ENCODE data around the gene KRT222.
A peak's percentile ranks its signal among the peaks of the same experiment; 100 is the strongest.

The KRT222 gene

GRCh38 chr17:40615841-40616476, 49.0 kb downstream of the KRT222 start:
- H4K20me1 ChIP-seq (ENCODE audit: insufficient read depth, low read length) = no peaks in the 10 kb centered on the region
- peak overlapping the region; percentile 69 for H2AFZ ChIP-seq (ENCODE audit: low read length)
- TF ChIP-seq CTCF (IDR thresholded peaks at IDR 0.05; ENCODE audit: low read length) = no peak
- no peak for TF ChIP-seq EZH2 (optimal IDR thresholded peaks at IDR 0.05; ENCODE audit: low read depth, low read length)
- no peak for TF ChIP-seq EZH2phosphoT487 (IDR thresholded peaks at IDR 0.05; ENCODE audit: low read length)
- H3K9me2 ChIP-seq (replicated peaks; ENCODE audit: insufficient read depth, low read length) = no peaks in the 10 kb centered on the region
- H3K27ac ChIP-seq (ENCODE audit: low read length) = peak overlapping the region; percentile 57; the same call in 1 of the 2 replicates
- peaks cover 26% of the 10 kb centered on the region for H3K4me1 ChIP-seq (ENCODE audit: low read length)
- H3K9ac ChIP-seq (ENCODE audit: low read length) = peak overlapping the region; percentile 18; the same call in 1 of the 2 replicates
- no peaks in the 10 kb centered on the region for H3K36me3 ChIP-seq (replicated peaks; ENCODE audit: insufficient read depth, low read length)
- peaks cover 12% of the 10 kb centered on the region for H3F3A ChIP-seq (ENCODE audit: insufficient read depth, low read length)
- no peak for DNase-seq
- no peaks in the 10 kb centered on the region for H3K79me2 ChIP-seq (ENCODE audit: low read length)
- no peaks in the 10 kb centered on the region for H3K27me3 ChIP-seq (replicated peaks; ENCODE audit: insufficient read depth, low read length)
- peak overlapping the region; percentile 58 for H3K4me2 ChIP-seq (ENCODE audit: low read depth, low read length)
- no peaks in the 10 kb centered on the region for H3K9me3 ChIP-seq (replicated peaks; ENCODE audit: insufficient read depth, low read length)
- no peak overlapping the region for H3K4me3 ChIP-seq (ENCODE audit: low read length)

GRCh38 chr17:40615068-40615840, 49.7 kb downstream of the KRT222 start:
- H3K4me2 ChIP-seq (ENCODE audit: low read depth, low read length) = peak overlapping the region; percentile 58
- H2AFZ ChIP-seq (ENCODE audit: low read length) = peak overlapping the region; percentile 69

GRCh38 chr17:40614431-40615067, 50.4 kb downstream of the KRT222 start:
- Histone ChIP-seq H3K79me2 (ENCODE audit: low read length) (no peaks in the 10 kb centered on the region), H3K4me1 (ENCODE audit: low read length) (peaks cover 18% of the 10 kb centered on the region), H3K9me2 (replicated peaks; ENCODE audit: insufficient read depth, low read length) (no peaks in the 10 kb centered on the region), H3K27me3 (replicated peaks; ENCODE audit: insufficient read depth, low read length) (no peaks in the 10 kb centered on the region), H3F3A (ENCODE audit: insufficient read depth, low read length) (peaks cover 4% of the 10 kb centered on the region), H3K36me3 (replicated peaks; ENCODE audit: insufficient read depth, low read length) (no peaks in the 10 kb centered on the region), H3K9me3 (replicated peaks; ENCODE audit: insufficient read depth, low read length) (no peaks in the 10 kb centered on the region), H3K9ac (ENCODE audit: low read length) (no peak overlapping the region; the same call in 1 of the 2 replicates), H3K4me3 (ENCODE audit: low read length) (0 out of 2 replicates have a peak overlapping the region, but pooled peaks have one; percentile 7), H2AFZ (ENCODE audit: low read length) (peak overlapping the region; percentile 45; the same call in 1 of the 2 replicates), H3K4me2 (ENCODE audit: low read depth, low read length) (peak overlapping the region; percentile 58; the same call in 1 of the 2 replicates), H4K20me1 (ENCODE audit: insufficient read depth, low read length) (no peaks in the 10 kb centered on the region), H3K27ac (ENCODE audit: low read length) (peak overlapping the region; percentile 57; the same call in 1 of the 2 replicates)
- DNase-seq = no peak
- no peak for TF ChIP-seq EZH2 (optimal IDR thresholded peaks at IDR 0.05; ENCODE audit: low read depth, low read length)
- TF ChIP-seq CTCF (IDR thresholded peaks at IDR 0.05; ENCODE audit: low read length) = no peak
- no peak for TF ChIP-seq EZH2phosphoT487 (IDR thresholded peaks at IDR 0.05; ENCODE audit: low read length)

More at GRCh38 chr17:40615068-40615840, 49.7 kb downstream of the KRT222 start:
- TF ChIP-seq CTCF (IDR thresholded peaks at IDR 0.05; ENCODE audit: low read length) (peak; percentile 69), EZH2 (optimal IDR thresholded peaks at IDR 0.05; ENCODE audit: low read depth, low read length) (no peak), EZH2phosphoT487 (IDR thresholded peaks at IDR 0.05; ENCODE audit: low read length) (no peak)
- peak overlapping the region; percentile 57; the same call in 1 of the 2 replicates for H3K27ac ChIP-seq (ENCODE audit: low read length)
- no peak overlapping the region; the same call in 1 of the 2 replicates for H3K9ac ChIP-seq (ENCODE audit: low read length)
- DNase-seq = peak; percentile 79
- H3K79me2 ChIP-seq (ENCODE audit: low read length) = no peaks in the 10 kb centered on the region
- no peaks in the 10 kb centered on the region for H3K9me3 ChIP-seq (replicated peaks; ENCODE audit: insufficient read depth, low read length)
- no peaks in the 10 kb centered on the region for H3K36me3 ChIP-seq (replicated peaks; ENCODE audit: insufficient read depth, low read length)
- no peaks in the 10 kb centered on the region for H4K20me1 ChIP-seq (ENCODE audit: insufficient read depth, low read length)
- H3F3A ChIP-seq (ENCODE audit: insufficient read depth, low read length) = peaks cover 10% of the 10 kb centered on the region
- peak overlapping the region; percentile 7; the same call in 1 of the 2 replicates for H3K4me3 ChIP-seq (ENCODE audit: low read length)
- H3K27me3 ChIP-seq (replicated peaks; ENCODE audit: insufficient read depth, low read length) = no peaks in the 10 kb centered on the region
- no peaks in the 10 kb centered on the region for H3K9me2 ChIP-seq (replicated peaks; ENCODE audit: insufficient read depth, low read length)
- peaks cover 19% of the 10 kb centered on the region for H3K4me1 ChIP-seq (ENCODE audit: low read length)

Data from MM.1S (cell line).